NOMO-1 (cell line): Measurements from ENCODE around the gene HMCN1.

ENCODE experiments used
- DNase-seq, 2 experiments: peaks; one replicate each; lab custom pipeline; 2025; ENCODE audit not compliant: unreplicated experiment in 2 of 2; lab: John Stamatoyannopoulos, UW

Gene HMCN1

DNA sequence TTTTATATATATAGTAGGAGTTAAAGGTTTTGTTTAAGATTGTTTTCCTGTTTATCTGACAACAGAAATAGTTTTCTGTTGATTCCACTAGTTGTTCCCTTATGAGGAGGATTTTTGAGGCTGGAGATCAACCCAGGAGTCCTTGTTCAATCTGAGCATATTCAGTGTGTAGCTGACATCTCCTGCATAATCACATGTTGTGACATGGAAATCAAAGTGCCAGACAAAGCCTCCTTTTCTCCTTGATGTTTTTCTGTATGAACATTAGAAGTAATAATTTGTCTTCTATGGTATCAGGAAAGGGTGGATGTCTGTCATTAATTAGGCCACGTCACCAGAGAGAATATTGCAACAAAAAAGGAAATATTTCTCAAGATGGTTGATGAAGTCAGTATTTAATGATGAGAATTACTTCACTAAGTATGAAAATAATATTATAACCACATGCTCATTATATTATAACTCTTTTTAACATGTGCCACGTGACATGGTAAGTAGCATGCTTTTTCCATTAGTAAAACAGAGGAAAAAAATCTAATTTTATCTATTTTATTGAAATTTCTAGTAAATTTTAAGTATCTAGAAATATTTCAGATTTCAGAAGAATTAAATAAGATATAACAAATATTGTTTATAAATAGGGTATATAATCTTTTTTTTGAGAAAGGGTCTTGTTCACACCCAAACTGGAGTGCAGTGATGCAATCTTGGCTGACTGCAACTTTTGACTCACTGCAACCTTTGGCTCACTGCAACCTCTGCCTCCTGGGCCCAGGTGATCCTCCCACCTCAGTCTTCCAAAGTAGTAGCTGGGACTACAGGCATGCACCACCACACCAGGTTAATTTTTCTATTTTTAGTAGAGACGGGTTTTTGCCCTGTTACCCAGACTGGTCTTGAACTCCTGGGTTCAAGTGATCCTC lies 223.5 kb downstream of the HMCN1 start:
- no peak for DNase-seq

DNA sequence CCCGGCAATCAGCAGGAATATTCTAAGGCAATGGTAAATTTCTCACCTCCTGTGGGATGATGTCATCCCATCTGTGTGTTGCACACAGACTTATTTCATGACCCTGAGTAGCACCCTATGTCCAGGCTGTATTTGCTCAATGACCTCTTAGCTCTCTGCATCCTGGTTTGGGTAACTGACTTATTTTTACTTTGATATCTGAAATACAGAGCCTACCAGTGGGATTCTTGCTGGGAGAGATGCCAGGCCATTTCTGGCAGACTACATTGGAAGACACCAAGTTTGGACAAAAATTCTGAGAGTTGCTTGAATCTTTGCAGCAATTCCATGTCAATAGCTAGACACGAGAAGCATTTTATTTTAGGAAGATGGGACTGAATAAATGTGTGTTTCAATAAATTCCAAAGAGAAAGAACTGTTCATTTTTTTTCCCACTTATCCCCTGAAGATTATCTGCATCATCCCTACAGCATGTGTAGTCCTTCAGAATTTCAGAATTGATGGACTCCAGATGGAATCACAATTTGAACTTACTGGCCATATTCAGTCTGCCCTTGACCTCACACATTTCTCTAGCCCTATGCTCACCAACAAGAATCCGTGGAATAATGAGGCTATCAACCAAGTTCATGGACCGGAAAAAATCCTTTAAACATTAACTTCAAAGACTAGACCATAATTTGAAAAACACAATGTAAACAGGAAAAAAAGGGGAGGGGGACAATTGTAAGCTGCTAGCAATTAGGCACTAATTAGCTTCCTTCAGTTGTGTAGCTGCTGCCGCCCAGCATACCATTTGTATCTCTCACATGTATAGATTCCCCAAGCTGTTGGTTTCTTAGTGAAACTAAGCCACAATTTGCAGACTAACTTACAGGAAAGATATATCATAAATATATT lies 226.5 kb downstream of the HMCN1 start:
- no peak for DNase-seq

DNA sequence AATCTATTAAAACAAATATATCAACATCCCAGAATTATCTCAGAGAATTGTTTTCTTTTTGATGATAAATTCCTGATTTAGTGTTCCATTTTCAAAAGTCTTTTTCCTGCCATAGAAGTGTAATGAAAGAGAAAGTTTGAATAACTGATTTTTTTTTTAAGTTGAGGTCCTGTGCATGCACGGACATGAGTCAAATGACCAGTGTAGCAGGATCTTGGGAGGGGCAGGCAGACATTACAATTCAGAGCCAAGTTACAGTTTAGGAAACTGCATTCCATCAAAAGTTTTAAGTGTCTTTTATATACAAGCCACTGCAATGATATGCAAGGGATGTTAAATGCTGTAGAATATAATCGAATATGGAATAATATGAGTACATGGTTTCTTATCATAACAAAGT lies 227.5 kb downstream of the HMCN1 start:
- no peak for DNase-seq

DNA sequence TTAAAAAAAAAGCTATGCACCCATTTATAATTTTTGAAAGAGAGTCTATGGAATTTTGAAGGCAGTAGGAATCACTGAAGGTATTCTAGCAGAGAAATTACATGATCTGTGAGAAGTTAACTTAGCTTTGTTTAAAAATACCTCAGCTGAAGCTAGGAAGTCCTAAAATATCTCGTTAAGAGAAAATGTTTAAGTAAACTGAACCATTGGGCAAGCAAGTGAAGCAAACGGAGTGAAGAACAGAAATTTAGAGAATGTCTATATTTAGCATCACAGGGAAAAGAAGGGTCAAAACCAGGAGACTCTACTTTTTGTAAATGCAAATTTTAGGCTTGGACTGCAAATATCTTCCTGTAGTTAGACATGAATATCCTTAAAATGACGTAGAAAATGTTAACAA lies 230.8 kb downstream of the HMCN1 start:
- no peak for DNase-seq

DNA sequence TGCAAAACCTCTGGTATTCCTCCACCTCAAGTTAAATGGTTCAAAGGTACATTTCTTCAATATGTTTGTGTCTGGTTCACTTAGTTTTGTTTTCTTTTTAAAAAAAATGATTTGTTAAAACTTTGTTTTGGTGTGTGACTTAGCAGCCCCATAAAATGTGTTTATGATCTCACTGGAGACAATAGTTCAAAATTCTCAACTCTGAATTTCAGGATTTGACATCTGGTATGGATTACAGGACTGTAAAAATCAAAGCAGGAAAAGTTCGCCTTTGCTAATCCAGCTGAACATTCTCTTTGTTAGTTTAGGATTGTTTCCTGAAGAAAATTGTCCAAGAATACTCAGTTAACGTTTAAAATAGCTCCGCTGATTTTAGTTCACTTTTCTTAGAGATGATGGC lies 231.7 kb downstream of the HMCN1 start:
- no peak for DNase-seq

DNA sequence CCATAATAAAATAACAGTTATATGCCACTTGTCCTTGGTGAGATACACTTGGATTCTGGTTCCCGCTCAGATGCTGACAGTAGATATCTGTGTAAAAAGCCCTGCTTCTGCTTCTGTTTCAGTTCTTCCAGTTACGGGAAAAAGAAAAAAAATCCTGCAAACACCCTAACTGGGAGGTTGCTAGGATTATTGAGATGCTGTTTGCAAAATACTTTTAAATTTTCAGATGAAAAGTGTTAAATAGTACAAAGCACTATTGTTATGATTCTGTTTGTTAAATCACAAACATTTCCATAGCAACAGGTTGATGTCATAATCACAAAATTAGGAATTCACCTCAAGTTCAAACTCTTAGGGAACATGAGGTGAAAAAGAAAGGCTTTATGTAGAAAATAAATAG lies 232.3 kb downstream of the HMCN1 start:
- no peak for DNase-seq

DNA sequence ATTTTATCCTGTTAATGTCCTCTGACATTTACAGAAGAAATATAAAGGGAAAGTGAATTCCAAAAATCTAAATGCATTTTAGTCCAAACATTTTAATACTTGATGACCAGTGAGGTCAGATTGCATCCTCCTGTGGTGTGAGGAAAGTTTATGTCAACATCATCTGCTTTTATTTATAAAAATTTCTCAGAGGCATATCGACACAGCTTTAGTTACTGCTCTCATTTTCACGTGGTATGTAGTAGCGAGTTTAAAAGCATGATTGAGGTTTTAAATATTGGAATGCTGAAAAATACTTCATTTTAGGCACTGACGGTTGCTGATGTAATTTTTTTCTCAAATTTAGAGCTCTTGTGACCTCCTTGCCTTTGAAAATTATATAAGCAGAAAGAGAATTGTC lies 234.8 kb downstream of the HMCN1 start:
- DNase-seq = no peak

DNA sequence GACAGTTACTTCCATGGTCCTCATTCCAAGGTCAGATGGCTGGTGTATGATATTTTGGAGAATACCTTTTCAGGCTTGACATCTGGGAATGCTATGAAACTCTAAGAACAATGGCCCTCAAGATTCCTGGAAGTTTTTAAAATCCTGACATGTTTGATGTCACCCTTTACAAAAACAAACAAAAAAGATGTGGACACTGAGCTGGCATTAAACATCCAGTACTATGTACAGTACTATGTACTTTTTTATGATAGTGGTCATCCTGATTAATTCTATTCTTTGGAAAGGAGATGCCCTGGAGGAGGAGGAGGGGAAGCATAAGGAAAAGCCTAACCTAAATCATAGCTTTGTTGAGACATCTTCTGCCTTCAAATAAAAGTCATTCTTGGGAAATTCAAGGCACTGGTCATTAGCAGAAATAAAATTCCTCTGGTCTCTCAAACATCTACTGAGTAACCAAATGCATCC lies 235.4 kb downstream of the HMCN1 start:
- DNase-seq = no peak

DNA sequence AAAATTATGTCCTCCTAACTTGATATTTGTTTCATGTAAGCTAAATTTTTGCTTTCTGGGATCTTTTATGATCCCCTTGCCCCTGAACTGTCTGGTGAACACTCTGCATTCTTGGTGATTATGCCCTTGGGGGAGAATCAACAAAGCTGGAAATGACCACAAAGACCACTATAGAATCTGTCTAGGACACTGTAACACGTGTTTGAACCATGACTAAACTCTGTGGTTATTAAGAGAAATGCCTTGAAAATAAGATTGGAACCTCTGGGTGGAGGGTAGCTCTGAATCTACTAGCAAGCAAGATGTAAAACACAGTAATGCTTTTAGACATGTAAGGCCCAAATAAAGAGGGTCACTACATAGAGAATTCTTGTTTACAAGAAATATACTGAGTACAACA lies 237.5 kb downstream of the HMCN1 start:
- DNase-seq = no peak

DNA sequence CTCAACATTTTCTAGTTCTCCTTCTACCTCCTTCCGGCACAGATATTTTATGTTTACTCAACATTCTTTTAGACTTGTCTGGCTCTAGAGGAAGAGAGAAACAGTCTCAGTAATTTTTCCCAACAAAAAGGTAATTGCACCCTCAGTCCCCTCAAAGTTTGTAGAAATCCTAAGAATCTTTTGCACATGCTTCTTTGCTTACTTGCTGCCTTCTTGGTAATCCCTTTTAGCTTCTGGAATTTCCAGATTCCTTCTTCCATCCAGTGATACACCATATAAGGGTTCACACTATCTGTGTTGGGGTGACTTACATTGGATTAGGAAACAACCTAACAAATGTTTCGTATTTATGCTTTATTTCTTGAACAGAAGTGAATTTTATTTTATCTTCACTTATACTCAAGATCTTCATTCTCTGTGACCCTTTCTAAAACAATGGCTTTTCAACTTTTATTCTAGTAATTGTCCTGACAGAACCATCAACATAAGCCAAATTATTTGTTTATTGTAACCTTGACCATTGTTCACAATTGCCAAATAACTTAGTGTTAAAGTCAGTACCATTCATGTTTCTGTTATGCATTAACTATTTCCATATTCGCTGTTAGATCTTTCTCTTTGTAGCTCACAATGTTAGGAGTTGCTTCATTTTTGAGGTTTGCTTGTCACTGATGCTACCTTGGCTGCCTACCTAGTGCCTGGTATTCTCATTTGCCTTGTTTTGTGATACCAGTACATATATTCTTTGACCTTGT lies 238.1 kb downstream of the HMCN1 start:
- DNase-seq = no peak

DNA sequence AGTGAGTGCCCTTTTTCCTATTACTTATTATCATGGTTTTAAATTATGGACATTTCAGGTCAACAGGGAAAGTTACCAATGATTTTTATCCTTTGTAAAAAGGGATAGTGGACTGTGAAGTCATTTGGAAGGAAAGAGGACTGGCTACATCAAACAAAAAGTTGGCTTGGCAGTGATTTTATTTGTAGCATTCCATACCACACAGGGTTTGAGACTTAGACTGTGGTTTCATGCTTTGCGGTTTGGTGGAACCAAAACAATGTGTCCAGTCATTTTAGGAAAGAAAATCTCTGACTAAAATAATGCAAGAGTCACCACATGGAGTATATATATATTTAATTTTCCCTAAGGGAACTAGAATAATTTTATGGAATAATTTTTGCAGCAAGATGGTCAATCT lies 239.5 kb downstream of the HMCN1 start:
- no peak for DNase-seq

DNA sequence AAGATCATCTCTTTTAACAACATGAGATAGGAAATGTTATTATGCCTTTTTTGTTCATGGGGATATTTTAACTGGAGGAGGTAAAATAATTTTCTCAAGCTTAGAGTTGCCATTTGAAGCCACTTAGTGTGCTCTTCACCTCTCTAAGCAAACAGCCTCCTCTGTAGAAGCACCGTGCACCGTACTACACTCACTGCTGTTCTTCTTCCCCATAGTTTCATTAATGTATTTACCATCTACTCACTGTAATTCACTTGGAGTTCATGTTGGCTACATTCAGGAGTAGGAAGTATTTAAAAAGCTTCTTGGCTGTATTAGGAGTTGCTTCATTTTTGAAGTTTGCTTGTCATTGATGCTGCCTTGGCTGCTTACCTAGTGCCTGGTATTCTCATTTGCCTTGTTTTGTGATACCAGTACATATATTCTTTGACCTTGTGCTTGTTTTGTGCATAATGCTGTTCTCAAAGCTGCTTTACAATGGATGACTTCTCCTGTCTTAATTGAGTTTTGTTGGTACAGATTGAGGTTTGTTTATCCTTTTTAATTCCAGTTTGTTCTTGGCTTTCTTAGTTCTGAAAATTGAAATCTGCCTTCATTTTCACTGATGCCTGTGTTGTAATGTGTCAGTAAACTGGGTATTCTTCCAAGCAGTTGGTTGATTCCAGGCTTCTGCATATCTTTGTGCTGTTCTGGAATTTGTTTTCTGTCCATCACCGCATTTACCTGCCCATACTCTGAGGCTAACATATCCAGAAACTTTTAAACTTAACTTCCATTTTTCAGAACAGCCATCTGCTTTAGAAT lies 240.4 kb downstream of the HMCN1 start:
- DNase-seq = no peak

DNA sequence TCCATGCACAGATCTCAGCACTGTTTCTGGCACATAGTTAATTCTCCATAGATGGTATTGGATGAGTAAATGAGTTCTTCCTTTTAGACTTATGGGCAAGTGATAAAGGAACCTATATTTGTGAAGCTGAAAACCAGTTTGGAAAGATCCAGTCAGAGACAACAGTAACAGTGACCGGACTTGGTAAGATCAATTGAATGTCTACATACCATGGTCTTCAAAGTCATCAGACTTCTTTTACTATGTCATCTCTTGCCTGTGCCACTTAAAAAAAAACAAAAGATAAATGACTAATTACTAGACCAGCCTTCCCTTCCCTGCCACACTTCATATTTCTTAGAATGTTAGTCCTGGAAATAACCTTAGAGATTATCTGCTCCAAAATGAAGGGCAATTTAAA lies 246.7 kb downstream of the HMCN1 start:
- no peak for DNase-seq

DNA sequence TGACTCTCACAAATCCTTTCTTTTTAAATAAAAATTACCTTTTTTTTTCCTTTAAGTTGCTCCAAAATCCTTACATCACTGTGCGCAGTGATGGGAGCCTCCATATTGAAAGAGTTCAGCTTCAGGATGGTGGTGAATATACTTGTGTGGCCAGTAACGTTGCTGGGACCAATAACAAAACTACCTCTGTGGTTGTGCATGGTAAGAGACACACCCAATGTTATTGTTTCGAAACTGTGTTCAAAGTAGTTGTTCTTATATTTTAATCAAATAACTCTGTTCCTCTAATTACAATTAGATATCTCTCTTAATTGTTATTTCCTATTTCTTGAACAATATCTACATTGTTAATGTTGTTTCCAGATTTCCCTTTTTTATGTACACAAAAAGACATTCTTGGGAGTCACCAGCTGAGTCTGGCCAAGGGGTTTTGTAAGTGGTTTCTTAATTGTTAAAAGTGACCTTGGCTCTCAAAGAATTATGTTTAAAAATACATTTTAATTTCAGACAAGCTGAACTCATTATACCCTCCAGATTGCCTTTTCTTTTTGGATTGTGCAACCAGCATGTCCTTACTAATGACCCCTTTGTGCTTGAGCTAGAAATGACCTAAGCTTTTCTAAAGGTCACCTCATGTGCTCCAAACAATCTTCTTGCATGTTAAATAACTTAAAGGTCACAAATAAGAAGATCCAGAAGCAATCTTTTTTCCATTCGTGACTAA lies 250.1 kb downstream of the HMCN1 start:
- DNase-seq = no peak

DNA sequence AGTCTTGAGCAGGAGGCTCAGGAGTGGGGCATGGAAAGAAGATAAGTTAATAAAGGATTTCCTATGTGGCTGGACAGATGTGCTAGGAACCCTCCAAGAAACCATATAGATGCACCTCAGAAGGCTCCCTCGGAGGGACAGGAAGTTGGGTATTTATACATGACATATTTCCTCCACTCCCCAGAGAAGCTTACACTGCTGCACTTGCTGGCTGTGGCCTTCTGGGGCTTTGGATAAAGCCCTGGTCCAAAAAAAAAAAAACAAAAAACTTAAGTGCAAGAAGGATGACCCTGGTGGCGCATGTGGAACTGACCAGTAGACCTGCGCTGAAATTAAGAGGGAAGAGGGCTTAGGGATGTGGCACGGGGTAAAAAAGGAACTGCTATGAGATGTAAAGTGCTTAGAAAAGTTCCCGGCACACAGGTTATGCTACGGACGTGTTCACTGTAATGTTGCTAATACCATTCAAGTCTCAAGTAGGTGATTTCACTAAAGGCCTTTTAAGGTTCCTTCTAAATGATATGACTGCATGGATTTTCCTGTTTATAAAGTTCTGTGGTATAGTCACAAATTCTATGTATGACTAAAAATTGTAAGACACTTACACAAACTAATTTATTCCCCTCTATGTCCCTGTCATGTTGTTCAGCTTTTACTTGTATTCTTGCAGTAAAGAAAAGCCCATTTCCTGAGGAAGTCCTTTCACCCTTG lies 253.6 kb downstream of the HMCN1 start:
- no peak for DNase-seq

DNA sequence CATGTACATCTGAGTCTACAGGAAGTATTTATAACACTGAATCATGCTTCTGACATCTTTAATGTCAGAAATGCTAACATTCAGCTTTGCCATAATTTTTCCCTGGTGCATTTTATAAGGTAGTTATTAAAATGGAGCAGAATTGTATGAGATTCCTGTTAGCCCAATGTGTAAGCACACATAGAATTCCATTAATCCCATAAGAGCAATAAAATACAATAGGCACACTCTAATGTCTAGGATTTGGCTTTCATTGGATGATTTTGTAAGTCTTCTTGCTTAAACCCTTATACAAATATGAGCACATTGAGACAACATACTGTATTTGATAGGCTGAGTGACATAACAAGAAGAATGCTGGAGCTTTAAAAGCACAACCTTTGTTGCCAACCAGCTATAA lies 256.4 kb downstream of the HMCN1 start:
- no peak for DNase-seq

DNA sequence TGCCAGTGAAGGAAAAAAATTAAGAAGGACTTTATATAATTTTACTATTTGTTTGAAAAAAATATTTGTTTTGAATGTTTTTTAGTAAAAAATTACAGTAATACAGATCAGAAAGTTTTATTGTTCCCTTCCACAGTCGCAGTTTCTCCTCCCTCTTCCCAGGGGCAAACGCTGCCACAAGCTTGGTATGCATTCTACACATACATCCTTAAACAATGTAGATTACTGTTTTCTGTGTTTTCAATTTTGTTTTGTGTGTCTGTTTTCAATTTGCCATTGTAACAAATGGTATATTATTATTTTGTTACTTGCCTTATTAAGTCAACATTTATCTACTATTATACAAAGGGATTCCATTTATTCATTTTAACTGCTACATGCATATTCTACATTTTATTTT lies 257.1 kb downstream of the HMCN1 start:
- DNase-seq = no peak

DNA sequence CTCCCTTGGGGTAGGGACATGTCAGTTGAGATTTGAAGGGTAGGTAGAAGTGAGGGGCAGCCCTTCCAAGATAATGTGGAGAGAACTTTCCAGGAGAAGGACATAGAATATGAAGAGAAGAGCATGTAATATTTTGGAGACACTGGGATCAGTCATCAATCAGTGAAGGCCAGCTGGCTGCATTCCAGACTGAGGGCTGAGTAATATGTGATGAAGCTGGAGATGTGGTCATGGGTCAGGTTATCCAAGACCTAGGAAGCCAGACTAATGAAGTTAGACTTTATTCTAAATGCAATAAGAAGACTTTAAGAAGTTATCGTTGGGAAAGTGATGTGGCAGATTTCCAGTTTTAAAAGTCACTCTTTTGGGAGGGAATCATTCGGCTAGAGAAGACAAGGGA lies 262.0 kb downstream of the HMCN1 start:
- no peak for DNase-seq

DNA sequence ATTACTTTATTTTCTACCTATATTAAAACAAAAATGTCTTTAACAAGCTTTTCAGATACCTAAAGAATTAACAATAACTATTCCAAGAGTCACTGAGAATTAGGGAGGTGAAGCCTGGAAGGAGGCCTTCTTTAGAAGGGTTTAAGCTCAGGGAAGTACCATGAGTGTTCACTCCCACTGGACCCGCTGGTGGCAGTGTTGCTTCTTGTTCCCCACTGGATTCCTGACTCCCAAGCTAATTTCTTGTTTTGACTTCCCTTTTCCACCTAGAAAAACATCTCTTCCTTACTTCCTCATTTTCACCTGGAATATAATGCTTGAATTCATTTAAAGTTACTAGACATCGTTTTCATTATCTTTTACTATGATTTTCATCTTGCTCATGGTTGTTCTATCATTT lies 264.2 kb downstream of the HMCN1 start:
- no peak for DNase-seq
